ENCODE data around the gene MMP14.

The MMP14 gene

DNA sequence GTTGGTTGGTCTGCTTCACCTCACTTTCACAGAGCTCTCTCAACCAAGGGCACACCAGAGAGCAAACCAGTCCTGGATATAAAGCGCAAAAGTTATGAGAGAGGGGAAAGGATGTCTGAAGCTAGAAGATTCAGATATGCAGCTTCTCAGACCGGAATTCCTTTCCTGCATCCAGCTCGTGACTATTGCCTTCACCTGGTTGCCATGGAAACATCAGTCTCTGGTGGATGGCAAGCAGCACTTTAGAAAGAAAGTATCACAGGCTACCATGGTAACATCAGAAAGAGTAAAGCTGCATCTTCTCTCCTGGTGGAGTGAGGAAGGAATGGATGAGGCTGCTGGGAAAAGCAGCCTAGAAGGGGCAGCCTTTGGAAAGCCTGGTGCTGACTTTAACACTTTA, 60.4 kb downstream of the MMP14 start:
- H3K36me3 ChIP-seq (ENCODE audit: control insufficient read depth, insufficient read depth, low read length): peaks cover 5% of the 10 kb centered on the region
- H3K4me1 ChIP-seq (ENCODE audit: control insufficient read depth, insufficient read depth, low read length): peaks cover 3% of the 10 kb centered on the region
- H3K4me3 ChIP-seq (ENCODE audit: low read depth, low read length): no peak overlapping the region
- no peaks in the 10 kb centered on the region for H3K9me3 ChIP-seq (ENCODE audit: control insufficient read depth, insufficient read depth, low read length)
- H3K27me3 ChIP-seq (ENCODE audit: control insufficient read depth, insufficient read depth, low read length): peaks cover 42% of the 10 kb centered on the region
- no peak overlapping the region for H3K9ac ChIP-seq (ENCODE audit: low read depth, low read length)

DNA sequence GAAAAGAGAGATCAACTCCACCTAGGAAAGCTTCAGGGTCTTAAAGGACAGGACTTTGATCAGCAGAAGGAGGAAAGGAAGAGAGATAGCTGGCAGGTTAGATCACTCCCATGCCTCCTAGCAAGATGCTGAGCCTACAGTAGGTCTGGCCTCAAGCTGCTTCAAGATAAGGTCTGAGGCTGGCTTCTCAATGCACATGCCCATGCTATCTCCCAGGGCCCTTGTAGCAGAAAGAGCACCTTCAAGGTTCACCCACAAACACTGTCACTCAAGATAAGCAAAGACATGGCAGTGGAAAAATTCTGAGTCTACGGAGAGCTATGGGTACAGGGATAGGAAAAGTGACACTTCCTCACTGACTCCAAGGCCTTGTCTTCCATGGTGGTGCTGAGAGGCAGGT, 61.0 kb downstream of the MMP14 start:
- H3K4me1 ChIP-seq (ENCODE audit: control insufficient read depth, insufficient read depth, low read length): peaks cover 3% of the 10 kb centered on the region
- no peaks in the 10 kb centered on the region for H3K9me3 ChIP-seq (ENCODE audit: control insufficient read depth, insufficient read depth, low read length)
- no peak overlapping the region for H3K4me3 ChIP-seq (ENCODE audit: low read depth, low read length)
- no peak overlapping the region for H3K9ac ChIP-seq (ENCODE audit: low read depth, low read length)
- H3K36me3 ChIP-seq (ENCODE audit: control insufficient read depth, insufficient read depth, low read length): peaks cover 5% of the 10 kb centered on the region
- H3K27me3 ChIP-seq (ENCODE audit: control insufficient read depth, insufficient read depth, low read length): peaks cover 42% of the 10 kb centered on the region

Measured in iPS-15b (cell line).